HG02678 (cell line): Measurements from ENCODE around the gene HPD.
A peak's percentile ranks its signal among the peaks of the same experiment; 100 is the strongest.

ENCODE experiments used
- ATAC-seq: cut with Tn5 transposase; IDR thresholded peaks from one replicate; pipeline ENCODE4 v1.9.1; 2021; ENCODE audit warnings: mild to moderate bottlenecking, moderate library complexity; ENCODE audit not compliant: unreplicated experiment

Gene HPD

DNA sequence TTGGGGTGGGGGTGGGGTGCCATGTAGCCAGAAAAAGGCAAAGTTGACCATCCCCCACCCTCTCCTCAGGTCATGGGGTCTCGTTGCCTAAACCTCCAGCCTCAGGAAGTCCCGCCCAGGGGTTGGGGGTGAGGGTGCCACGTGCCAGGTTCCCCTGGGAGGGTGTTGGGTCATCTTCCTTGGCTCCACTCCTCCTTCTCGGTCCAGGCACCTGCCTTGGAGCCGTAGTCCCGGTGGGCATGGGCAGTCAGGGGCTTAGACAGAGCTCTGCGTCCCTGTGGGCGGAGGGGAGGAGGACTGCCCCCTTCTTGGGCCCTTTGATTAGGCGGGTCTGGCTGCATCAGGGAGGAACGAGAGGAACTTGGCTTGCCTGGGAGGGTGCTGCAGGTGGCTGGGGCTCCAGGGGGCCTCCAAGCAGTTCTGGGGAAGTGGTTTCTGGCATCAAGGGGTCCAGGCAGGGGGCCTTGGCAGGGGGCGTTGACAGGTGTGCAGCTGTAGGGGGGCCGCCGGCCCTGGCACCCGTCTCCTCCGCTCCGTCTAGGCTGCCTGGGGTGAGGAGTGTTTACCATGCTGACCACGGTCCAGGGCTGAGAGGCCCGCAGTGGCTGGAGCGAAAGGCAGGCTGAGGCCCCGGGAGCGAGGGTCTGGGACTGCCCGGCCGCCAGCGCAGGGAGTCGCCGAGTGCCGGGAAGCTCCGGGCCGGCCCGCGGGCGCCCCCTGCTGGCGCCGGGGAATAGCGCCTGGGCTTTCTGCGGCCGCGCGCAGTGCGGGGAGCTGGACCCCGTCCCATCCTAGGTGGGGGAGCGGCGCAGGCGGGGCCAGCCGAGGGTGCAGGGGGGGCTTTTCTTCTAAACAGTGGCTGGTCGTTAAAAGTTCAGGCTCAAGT is 47.0 kb downstream of the HPD start:
- peak; percentile 72 for ATAC-seq

DNA sequence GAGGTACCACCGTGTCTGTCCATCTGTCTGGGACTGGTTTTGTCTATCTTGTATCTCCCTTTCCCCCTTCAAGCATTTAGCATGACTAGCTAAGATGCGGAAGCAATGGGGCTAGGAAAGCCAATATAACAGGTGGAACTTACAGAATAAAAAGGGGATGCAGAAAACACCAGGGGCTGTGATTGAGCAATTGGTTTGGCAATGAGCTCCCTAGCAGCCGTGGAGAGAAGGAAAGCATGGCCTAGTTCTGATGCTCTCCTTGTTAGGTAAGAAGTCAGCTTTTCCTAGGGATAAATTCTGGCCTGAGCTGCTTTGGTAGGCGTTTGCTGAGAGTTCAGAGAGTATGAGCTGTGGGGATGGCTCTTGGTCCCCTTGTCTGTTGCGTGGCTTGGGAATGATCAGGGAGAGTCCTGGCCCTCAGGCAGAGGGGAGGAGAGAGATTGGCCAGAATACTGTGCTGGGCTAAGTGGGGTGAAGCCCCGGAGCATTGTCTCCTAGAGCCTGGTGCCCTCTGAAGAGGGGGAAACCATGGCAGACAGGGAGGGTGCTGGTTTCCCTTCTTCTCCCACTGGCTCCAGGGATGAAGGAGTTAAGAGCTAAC is 47.7 kb downstream of the HPD start:
- no peak for ATAC-seq

DNA sequence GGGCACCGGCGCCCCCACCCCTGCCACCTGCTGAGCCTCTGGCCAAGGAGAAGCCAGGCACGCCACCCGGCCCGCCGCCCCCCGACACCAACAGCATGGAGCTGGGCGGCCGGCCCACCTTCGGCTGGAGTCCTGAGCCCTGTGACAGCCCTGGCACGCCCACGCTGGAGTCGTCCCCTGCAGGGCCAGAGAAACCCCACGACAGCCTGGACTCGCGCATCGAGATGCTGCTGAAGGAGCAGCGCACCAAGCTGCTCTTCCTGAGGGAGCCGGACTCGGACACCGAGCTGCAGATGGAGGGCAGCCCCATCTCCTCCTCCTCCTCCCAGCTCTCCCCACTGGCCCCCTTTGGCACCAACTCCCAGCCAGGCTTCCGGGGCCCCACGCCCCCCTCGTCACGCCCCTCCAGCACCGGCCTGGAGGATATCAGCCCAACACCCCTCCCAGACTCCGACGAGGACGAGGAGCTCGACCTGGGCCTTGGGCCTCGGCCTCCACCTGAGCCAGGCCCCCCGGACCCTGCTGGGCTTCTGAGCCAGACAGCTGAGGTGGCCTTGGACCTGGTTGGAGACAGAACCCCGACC is 48.3 kb downstream of the HPD start:
- no peak for ATAC-seq

DNA sequence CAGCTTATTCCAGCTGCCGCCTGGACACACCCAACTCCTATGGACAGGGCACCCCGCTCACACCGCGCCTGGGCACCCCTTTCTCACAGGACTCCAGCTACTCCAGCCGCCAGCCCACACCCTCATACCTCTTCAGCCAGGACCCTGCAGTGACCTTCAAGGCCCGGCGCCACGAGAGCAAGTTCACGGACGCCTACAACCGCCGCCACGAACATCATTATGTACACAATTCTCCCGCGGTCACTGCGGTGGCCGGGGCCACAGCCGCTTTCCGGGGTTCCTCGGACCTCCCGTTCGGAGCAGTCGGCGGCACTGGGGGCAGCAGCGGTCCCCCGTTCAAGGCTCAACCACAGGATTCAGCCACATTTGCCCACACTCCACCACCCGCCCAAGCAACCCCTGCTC is 48.9 kb downstream of the HPD start:
- no peak for ATAC-seq

DNA sequence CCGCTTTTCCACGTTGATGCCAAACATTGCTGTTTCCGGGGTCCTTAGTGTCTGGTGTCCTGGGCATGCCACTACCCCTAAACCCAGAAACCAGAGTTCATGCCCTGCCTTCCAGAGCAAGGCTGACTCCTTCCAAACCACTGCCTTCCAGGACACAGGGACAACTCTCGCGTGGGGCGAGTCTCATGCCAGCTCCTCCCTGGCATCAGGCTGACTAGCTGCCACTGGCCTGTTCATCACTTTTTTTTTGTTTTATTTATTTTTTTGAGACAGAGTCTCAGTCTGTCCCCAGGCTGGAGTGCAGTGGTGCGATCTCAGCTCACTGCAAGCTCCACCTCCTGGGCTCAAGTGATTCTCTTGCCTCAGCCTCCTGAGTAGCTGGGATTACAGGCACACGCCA is 50.0 kb downstream of the HPD start:
- no peak for ATAC-seq

DNA sequence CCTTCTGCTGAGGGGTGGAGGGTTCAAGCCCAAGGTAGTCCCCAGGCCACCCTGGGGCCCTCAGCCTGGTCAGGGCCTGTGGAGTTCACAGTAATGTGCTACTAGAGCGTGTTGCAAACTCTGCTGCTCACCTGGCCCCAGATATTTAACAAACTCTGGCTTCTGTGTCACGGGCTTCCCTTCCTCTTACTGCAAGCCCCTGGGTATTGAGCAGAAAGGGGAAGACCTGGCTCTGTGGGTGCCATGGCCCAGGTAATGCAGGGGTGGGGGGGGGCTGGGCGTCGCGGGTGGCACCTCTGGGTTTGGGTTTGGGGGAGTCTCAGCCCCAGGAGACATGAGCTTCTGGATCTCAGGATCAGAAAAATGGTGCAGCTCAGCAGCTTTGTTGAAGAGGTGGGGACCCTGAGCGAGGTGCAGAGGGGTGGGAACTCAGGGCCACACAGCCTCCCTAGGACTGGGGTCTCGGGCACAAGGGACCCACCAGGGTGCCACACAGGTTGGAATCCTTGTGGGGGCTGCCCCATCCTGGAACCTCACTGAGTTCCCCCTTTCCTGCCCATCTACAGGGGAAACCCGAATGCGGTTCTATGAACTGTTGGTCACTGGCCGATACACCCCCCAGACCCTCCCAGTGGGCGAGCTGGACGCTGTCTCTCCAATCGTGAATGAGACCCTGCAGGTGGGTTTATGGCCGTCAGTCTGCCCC is 50.9 kb downstream of the HPD start:
- no peak for ATAC-seq

DNA sequence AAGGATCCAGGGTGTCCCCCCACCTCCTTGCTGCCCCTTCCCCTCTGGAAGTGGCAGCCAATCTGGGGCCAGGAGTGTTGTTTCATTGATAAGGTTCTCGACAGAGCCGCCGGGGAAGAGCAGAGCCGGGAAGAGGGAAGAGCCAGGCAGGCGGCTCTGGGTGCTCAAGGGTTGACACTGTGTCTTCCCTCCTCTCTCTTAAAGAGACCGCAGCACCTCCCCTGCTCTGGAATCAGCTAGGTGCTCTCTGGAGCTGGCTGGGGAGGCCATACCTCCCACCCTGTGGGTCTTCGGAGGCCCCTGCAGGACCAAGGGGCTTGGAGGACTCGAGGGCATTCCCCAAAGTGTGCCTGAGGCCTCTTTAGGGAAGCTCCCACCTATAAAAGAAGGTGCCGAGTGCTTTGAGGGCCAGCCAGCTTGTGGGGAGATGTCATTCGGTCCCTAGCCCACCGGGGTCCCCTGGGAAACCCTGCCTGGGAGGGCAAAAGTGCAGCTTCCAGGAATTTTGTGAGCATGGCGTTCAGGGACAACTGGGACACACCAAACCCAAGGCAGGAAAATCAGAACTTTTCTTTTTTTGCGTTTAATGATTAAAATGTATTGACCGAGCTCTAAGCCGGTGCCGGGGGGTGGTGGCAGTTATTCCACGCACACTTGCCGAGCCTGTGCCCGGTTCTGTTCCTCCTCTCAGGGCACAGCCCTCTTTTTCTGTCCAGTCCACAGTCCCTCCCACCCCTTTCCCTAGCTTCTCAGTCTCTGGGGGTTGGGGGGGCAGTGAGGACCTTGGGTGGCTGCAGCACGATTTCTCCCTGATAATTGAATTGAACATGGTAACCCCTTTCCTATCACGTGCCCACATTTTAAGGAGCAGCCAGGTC is 51.9 kb downstream of the HPD start:
- ATAC-seq = no peak

DNA sequence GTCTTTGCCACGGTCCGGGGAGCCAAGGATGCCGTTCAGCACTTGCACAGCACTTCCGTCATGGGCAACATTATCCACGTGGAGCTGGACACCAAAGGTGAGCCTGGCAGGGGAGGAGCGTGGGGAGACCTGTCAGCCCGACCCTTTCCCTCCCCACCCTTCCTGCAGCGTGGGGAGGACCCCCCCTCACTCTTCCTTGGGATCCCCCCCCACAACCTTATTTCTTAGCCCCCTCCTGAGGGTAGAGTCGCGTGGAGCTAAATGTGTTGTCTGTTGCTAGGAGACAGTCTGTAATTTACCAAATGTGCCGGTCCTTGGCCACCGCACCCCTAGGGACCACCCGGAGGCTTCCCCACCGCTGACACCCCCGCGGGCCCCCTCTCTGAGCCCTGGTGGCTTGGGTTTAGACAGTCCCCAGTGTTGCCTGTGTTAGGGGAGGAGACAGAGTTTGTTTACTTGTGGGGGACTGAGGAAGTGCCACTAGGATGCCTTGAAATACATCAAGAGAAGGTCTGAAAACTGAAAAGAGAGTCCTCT is 52.6 kb downstream of the HPD start:
- ATAC-seq = no peak

DNA sequence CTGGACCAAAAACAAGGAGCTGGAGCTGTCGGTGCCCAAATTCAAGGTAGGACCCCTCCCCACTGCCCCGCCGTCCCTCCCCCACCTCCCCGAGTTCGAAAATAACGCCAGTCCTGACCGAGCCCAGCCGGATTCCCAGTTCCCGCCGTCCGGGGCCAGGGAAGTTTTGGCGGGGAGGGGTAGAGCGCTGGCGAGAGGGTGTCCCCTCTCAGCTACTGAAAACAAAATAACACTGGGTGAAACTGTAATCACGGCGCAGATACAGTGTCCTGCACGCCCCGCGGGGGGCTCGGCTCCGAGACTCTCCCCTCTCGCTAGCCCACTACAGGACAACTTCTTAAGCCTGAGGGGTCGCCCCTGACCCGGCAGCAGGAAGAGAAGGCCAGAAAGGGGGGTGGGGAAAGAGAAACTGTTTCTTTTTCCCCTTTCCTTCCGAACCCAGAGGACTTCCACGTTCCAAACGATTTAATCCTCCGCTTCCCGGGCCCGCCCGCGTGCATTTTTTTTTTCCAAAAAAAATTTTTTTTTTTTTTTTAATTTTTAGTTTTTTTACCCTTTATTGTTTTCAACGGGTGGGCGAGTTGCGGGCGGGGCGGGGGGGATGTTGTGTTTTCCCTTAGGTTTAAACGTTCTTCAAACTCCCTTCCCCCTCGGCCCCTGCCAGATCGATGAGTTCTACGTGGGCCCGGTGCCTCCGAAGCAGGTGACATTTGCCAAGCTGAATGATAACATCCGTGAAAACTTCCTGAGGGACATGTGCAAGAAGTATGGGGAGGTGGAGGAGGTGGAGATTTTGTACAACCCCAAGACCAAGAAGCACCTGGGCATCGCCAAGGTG is 53.3 kb downstream of the HPD start:
- no peak for ATAC-seq

DNA sequence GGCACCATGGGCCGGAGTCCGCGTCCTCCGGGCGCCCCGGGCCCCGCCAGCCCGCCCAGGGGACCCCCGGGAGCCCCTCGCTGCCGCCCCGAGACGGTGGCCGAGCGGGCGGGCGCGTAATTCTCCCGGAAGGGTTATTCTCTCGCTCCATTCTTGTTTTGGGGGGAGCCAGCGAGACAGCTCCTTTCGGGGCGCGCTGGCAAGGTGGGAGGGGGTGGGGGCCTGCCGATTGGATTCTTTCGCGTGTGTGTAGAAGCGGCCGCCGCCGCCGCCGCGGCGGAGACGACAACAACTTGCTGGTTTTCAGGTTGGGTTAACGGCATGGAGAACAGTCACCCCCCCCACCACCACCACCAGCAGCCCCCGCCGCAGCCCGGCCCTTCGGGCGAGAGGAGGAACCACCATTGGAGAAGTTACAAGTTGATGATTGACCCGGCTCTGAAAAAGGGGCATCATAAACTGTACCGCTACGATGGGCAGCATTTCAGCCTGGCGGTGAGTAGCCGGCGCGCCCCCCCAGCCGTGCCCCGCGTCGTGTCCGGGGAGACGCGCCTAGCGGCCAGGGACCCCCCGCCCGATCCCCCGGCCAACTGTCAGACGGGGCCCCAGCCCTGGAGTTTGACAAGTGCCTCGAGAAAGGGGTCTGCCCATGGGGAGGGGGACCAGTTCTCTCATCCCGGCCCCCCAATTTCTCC is 54.1 kb downstream of the HPD start:
- no peak for ATAC-seq

DNA sequence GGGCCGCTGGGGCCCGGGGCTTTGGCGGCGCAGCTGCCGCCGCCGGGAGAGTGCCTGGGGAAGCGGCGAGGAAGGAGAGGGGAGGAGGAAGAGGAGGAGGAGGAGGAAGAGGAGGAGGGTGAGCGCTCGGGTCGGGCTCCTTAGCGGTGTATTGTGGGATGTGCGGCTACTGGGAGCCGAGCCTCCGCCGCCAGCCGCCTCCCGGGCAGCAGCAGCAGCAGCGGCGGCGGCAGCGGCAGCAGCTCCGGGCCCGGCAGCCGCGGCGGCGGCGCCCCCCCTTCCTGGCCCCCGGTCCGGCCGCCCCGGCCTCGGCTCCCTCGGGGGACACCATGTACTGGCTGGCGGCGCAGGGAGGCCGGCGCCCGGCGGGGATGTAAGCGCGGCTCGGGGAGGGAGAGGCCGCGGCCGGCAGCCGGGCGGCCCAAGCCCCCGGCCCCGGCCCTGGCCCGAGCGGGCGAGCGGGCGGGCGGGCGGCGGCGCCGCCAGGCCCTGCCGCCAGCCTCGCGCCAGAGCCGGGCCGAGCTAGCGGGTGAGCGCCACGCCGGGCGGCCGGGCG is 54.7 kb downstream of the HPD start, which contains the start of gene SETD1B:
Gene SETD1B, plus strand, starts transcription at position 149 of the 556 bp plus-strand sequence. CDS start 729 bp downstream, outside the sequence.
- no peak for ATAC-seq

DNA sequence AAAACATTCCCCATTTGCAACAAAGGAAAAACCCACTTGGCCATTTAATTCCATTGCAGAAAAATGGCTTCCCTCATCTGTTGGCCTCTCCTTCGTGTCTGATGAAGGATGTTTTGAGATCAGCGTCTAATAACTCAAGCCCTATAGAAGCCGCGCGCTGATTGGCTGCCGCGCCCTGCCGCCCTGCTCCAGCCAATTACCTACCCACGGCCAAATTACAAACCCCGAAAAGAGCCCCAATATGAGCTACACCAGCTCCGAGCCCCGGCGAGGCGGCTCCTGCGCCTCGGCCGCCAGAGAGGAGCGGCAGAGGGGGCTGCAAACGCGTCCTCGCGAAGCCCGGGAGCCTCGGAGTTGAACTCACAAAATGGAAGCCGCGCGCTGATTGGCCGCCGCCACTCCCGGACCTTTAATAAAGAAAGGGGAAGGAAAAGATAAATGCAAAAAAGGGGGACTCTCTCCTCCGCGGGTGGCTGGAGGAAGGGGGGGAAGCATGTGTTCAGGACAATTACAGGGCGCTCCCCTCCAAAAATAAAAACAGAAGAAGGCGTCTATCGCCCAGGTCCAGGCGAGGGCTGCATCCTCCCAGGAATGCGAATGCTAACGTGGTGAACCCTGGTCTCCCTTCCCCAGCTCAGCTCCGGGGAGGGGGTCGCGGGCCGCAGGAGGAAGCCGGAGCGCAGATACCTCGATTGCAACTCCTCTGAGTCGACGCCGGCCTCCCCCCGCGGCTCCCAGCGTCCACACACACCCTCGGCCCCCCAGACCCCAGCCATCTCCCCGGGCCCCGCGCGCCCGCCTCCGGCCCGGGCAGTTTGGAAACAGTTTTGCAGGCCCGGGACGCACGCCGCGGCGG is 55.6 kb downstream of the HPD start:
- ATAC-seq = peak; percentile 33

DNA sequence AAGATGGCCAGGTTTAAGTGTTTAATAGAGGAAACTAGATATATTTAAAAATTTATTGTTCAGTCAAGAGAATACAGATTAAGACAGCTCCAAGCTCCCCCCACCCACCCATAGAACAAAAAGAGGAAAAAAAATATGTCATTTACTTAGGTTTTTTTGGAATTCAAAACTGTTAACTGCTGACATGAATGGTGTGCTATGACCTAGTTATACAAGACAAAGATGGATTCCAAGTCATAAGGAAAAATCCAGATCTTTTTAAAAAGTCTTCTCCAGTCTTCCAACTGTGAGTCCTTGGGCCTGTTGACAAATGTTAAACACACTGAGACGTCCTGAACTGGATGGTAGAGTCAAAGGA is 56.2 kb downstream of the HPD start:
- ATAC-seq = no peak

DNA sequence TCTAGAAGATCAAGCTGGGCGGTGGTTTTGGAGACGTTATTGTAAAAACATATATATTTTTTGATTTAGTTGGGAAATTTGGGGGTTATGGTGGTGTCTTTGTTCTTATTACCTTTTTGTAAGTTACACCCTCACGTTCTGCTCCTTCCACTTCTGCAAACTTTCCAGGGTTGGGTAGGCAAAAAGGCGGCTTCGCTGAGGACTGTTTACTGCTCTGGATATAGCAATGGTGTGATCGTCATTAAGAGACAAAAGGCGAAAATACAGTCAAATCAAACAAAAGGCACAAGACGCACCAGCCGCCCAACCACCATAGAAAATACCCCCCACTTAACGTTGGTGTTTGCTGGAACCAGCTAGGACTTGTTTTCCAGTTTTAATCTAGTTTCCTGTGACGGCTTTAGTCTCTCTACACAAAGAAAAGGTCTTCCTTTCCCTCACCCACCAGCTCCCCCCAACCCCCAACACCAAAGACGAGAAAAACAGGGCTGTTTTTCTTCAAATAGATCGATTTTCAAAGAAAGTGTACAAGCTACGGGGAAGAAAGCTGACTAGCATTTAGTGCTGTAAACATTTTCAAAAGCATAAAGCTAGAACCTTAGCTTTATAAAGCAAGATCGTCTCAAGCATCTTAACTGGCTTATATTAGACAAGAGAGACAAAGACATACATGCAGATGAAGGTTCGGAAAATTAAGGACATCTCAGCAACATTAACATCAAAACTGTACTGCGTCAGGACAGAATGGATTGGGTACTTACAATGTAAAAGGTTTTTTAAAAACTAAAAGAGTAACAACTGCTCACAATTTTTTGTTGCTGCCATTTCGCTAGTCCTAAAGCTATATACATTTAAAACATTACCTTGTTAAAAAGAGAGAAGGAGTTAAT is 56.8 kb downstream of the HPD start:
- ATAC-seq = no peak

DNA sequence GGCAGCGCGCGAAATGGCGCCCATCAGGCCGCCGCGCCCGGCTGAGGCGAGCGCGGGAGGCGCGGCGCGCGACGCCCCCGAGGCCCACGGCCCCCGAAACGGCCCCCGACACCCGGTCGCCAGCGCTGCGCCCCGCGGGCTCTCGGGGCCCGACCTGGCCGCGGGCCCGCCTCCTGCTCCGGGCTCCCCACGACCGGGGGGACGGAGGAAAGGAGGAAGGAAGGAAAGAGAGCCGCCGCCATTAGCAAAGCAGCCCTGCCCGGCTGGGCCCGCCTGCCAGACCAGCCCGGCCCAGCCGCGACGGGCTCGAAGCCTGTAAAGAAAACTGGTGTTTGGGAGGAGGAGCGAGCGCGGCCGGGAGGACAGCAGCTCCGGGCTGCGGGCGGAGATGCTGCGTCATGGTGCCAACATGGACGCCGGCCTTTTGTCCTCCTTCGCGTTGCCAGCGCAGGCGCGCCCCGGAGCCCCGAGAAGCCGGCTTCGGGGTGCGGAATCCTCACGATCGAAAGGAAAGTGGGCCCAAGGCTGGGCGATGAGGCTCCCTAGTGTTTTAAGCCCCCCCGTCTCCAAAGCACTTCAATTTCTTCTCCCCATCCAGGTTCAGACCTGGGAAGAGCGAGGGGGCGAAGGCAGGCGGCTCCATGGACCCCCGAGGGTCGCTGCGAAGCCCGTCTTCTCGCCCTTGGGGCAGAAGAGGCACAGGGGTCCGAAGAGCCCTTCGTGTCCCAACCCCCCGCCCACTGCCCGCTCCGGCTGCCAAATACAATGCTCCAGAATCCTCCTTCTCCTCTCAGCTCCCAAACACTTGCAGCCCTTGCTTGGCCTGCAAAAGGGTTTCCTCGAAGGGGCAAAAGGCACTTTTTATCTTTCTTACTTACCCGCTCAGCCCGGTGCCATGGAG is 57.7 kb downstream of the HPD start:
- ATAC-seq = no peak
